Measurements from ENCODE around the gene ACTMAP. TPM values are rescaled to one million over a fixed set of nuclear protein-coding genes. Genes with fewer than 3 reads are reported as not detected.

ACTMAP gene
- total and polyA plus RNA-seq, 2 of the 13 experiments (the other 11 are each of a cell fraction or from before 2014, with no cell fraction given), result 2.2 to 7.9 TPM

GRCh38 chr19:40726279-40726678, 24.0 kb downstream of the ACTMAP start (continued):
- TF ChIP-seq HOMEZ (CRISPR knock-in tag; IDR thresholded peaks at IDR 0.05; ENCODE audit: low read depth) (no peak), ZNF772 (CRISPR knock-in tag; IDR thresholded peaks at IDR 0.05) (no peak), ZNF12 (CRISPR knock-in tag; IDR thresholded peaks at IDR 0.05) (peak; percentile 62; the same call in 1 of the 2 replicates), MLLT10 (CRISPR knock-in tag; IDR thresholded peaks at IDR 0.05) (no peak), ZSCAN12 (CRISPR knock-in tag; IDR thresholded peaks at IDR 0.05) (no peak), SP1 (IDR thresholded peaks at IDR 0.05) (no peak), SP1 (CRISPR knock-in tag; IDR thresholded peaks at IDR 0.05) (no peak), SAFB2 (CRISPR knock-in tag; IDR thresholded peaks at IDR 0.05; ENCODE audit: borderline replicate concordance, low read depth) (no peak)

GRCh38 chr19:40724855-40725254, 25.4 kb downstream of the ACTMAP start:
- Histone ChIP-seq H3K36me3 (replicated peaks in 1 of 2; ENCODE audit: control insufficient read depth in 1 of 2, insufficient read depth in 2 of 2, low read length in 2 of 2) (peaks cover 12 to 54% of the 10 kb centered on the region in 2 experiments; a peak in 4 of 5 replicates), H3K4me1 (ENCODE audit: insufficient read depth, low read length) (peaks cover 28% of the 10 kb centered on the region), H3K4me2 (ENCODE audit: low read depth, low read length) (no peak overlapping the region), H3K4me3 (replicated peaks in 1 of 3; ENCODE audit: insufficient read depth in 1 of 3, low read depth in 2 of 3, low read length in 3 of 3) (no peak overlapping the region), H2AFZ (ENCODE audit: low read length) (no peak overlapping the region), H4K20me1 (ENCODE audit: insufficient read depth, low read length) (no peaks in the 10 kb centered on the region), H3K79me2 (ENCODE audit: insufficient read depth, low read length) (peaks cover 31% of the 10 kb centered on the region), H3K9me3 (ENCODE audit: low read length) (no peaks in the 10 kb centered on the region), H3K27me3 (ENCODE audit: control insufficient read depth in 1 of 2, insufficient read depth in 2 of 2, low read length in 2 of 2) (no peaks in the 10 kb centered on the region), H3K9ac (ENCODE audit: insufficient read depth, low read depth, low read length) (no peak overlapping the region), H3K27ac (ENCODE audit: extremely low read length, insufficient read depth, low read length) (no peak overlapping the region)
- no TSS peak for BruUV-seq (replicated peaks)
- in situ Hi-C loops (cut with HindIII; ENCODE audit: extremely low pct_ligation_motif_present, low pct_unique_long_range_greater_than_20kb) (no loop called here), intact Hi-C loops (cut with micrococcal nuclease; ENCODE audit: unreplicated experiment) (no loop called here)
- ChIA-PET CTCF (ENCODE audit: low intra/inter-chr PET ratio, low total read pairs) (no interaction called here), POLR2A (interaction anchor here (0.6 kb wide), 1 partner anchor 30 kb away, joined by 3 read pairs; no protein-coding TSS in a partner anchor)
- no peak for ATAC-seq
- FAIRE-seq, result no peak
- WGBS (ENCODE audit: low lambda C conversion rate), result 100% methylated on average over 3 of the region's 3 CpGs
- no peak for TF ChIP-seq ZBTB4 (CRISPR knock-in tag; IDR thresholded peaks at IDR 0.05; ENCODE audit: borderline replicate concordance)
- no peak for TF ChIP-seq ZNF136 (CRISPR knock-in tag; IDR thresholded peaks at IDR 0.05; ENCODE audit: low read depth)
- TF ChIP-seq DRAP1 (CRISPR knock-in tag; IDR thresholded peaks at IDR 0.05), result no peak
- no peak for TF ChIP-seq HOMEZ (CRISPR knock-in tag; IDR thresholded peaks at IDR 0.05; ENCODE audit: low read depth)
- no peak for TF ChIP-seq ZNF598 (CRISPR knock-in tag; IDR thresholded peaks at IDR 0.05; ENCODE audit: borderline replicate concordance)
- no peak for TF ChIP-seq CEBPB (IDR thresholded peaks at IDR 0.05; ENCODE audit: borderline replicate concordance, low read depth, low read length)
- TF ChIP-seq CTCF (CRISPR knock-in tag; IDR thresholded peaks at IDR 0.05), result no peak
- TF ChIP-seq SMYD3 (CRISPR knock-in tag; IDR thresholded peaks at IDR 0.05), result no peak
- no peak for DNase-seq (ENCODE audit: low spot score)
